ENCODE data around the gene SAP30L. TPM values are rescaled to one million over a fixed set of nuclear protein-coding genes. Genes with fewer than 3 reads are reported as not detected.

The SAP30L gene
- total RNA-seq, 4 donors from 2014 or later = 16.1 to 66.6 (median 36.2) TPM

GRCh38 chr5:154406231-154406630 is 39.6 kb upstream of the SAP30L start:
- TF ChIP-seq CTCF (IDR thresholded peaks at IDR 0.05) (no peak), POLR2AphosphoS5 (IDR thresholded peaks at IDR 0.05) (no peak), EP300 (IDR thresholded peaks at IDR 0.05) (no peak), POLR2A (IDR thresholded peaks at IDR 0.05) (no peak)
- Histone ChIP-seq H3K4me1 (peaks cover 10% of the 10 kb centered on the region), H3K27ac (no peak overlapping the region), H3K27me3 (no peaks in the 10 kb centered on the region), H3K36me3 (peaks cover 7% of the 10 kb centered on the region), H3K9me3 (no peaks in the 10 kb centered on the region), H3K4me3 (no peak overlapping the region)
- no peak for DNase-seq (ENCODE audit: low spot score in 2 of 2)
- 94% methylated on average over 8 of the region's 8 CpGs for WGBS

- H3K4me1 ChIP-seq = peaks cover 10% of the 10 kb centered on the region
- TF ChIP-seq POLR2A (IDR thresholded peaks at IDR 0.05) = no peak
- no peak for TF ChIP-seq POLR2AphosphoS5 (IDR thresholded peaks at IDR 0.05)
- no peak for TF ChIP-seq CTCF (IDR thresholded peaks at IDR 0.05)
- no peak for TF ChIP-seq EP300 (IDR thresholded peaks at IDR 0.05)
- peaks cover 13% of the 10 kb centered on the region for H3K36me3 ChIP-seq
- DNase-seq (ENCODE audit: low spot score in 2 of 2) = no peak
- WGBS = 95% methylated on average over 4 of the region's 4 CpGs
- H3K4me3 ChIP-seq = no peak overlapping the region
- no peak overlapping the region for H3K27ac ChIP-seq
- no peaks in the 10 kb centered on the region for H3K9me3 ChIP-seq
- H3K27me3 ChIP-seq = no peaks in the 10 kb centered on the region
Measured at GRCh38 chr5:154406826-154407225, 39.0 kb upstream of the SAP30L start.

GRCh38 chr5:154408811-154409210 is 37.0 kb upstream of the SAP30L start:
- Histone ChIP-seq H3K4me1 (peaks cover 10% of the 10 kb centered on the region), H3K27ac (no peak overlapping the region), H3K27me3 (no peaks in the 10 kb centered on the region), H3K36me3 (peaks cover 28% of the 10 kb centered on the region), H3K9me3 (no peaks in the 10 kb centered on the region), H3K4me3 (no peak overlapping the region)
- 84% methylated on average over 6 of the region's 6 CpGs for WGBS
- peak in 1 of 2 donors; percentile 65 for DNase-seq (ENCODE audit: low spot score in 2 of 2)
- TF ChIP-seq POLR2AphosphoS5 (IDR thresholded peaks at IDR 0.05) (no peak), CTCF (IDR thresholded peaks at IDR 0.05) (no peak), EP300 (IDR thresholded peaks at IDR 0.05) (no peak), POLR2A (IDR thresholded peaks at IDR 0.05) (no peak)

GRCh38 chr5:154409230-154409840 is 36.5 kb upstream of the SAP30L start:
- WGBS = 94% methylated on average over 15 of the region's 15 CpGs

GRCh38 chr5:154410008-154410407 is 35.8 kb upstream of the SAP30L start:
- DNase-seq (ENCODE audit: low spot score in 2 of 2) = no peak
- Histone ChIP-seq H3K4me3 (no peak overlapping the region), H3K36me3 (peaks cover 28% of the 10 kb centered on the region), H3K27me3 (no peaks in the 10 kb centered on the region), H3K27ac (no peak overlapping the region), H3K4me1 (peaks cover 6% of the 10 kb centered on the region), H3K9me3 (no peaks in the 10 kb centered on the region)
- TF ChIP-seq POLR2A (IDR thresholded peaks at IDR 0.05) (no peak), CTCF (IDR thresholded peaks at IDR 0.05) (no peak), EP300 (IDR thresholded peaks at IDR 0.05) (no peak), POLR2AphosphoS5 (IDR thresholded peaks at IDR 0.05) (no peak)

More at GRCh38 chr5:154409230-154409840, 36.5 kb upstream of the SAP30L start:
- peak in 1 of 2 donors; percentile 58 for DNase-seq (ENCODE audit: low spot score in 2 of 2)
- H3K4me3 ChIP-seq = no peak overlapping the region
- H3K36me3 ChIP-seq = peaks cover 28% of the 10 kb centered on the region
- H3K27me3 ChIP-seq = no peaks in the 10 kb centered on the region
- H3K27ac ChIP-seq = no peak overlapping the region
- H3K9me3 ChIP-seq = no peaks in the 10 kb centered on the region
- TF ChIP-seq EP300 (IDR thresholded peaks at IDR 0.05) = no peak
- peaks cover 10% of the 10 kb centered on the region for H3K4me1 ChIP-seq

- TF ChIP-seq POLR2A (IDR thresholded peaks at IDR 0.05) (no peak), EP300 (IDR thresholded peaks at IDR 0.05) (no peak), CTCF (IDR thresholded peaks at IDR 0.05) (no peak), POLR2AphosphoS5 (IDR thresholded peaks at IDR 0.05) (no peak)
- H3K27ac ChIP-seq = no peak overlapping the region
- no peak overlapping the region for H3K4me3 ChIP-seq
- no peaks in the 10 kb centered on the region for H3K9me3 ChIP-seq
- WGBS = 86% methylated on average over 6 of the region's 6 CpGs
- no peaks in the 10 kb centered on the region for H3K4me1 ChIP-seq
- H3K36me3 ChIP-seq = peaks cover 32% of the 10 kb centered on the region
- peak in 1 of 2 donors; percentile 44 for DNase-seq (ENCODE audit: low spot score in 2 of 2)
- H3K27me3 ChIP-seq = no peaks in the 10 kb centered on the region
Measured at GRCh38 chr5:154410786-154411185, 35.0 kb upstream of the SAP30L start.
